HFF-Myc (cell line): ENCODE results near the gene CD7.

Experiments used
- DNase-seq: peaks from one replicate; pipeline ENCODE4 v3.0.0-alpha.2; 2011; ENCODE audit warnings: low read depth; ENCODE audit errors: extremely low read depth
- H3K4me3 ChIP-seq: replicated peaks from 2 replicates; pipeline ENCODE4 v1.5.1; 2011; ENCODE audit warnings: low read depth, mild to moderate bottlenecking, control low read depth, low read length
- TF ChIP-seq, protein P1 (sequence below): IDR thresholded peaks from 2 replicates; pipeline ENCODE4 v1.5.1; 2012; ENCODE audit warnings: mild to moderate bottlenecking, low read depth, low read length, control low read depth; ENCODE audit errors: missing control alignments

Gene CD7

DNA sequence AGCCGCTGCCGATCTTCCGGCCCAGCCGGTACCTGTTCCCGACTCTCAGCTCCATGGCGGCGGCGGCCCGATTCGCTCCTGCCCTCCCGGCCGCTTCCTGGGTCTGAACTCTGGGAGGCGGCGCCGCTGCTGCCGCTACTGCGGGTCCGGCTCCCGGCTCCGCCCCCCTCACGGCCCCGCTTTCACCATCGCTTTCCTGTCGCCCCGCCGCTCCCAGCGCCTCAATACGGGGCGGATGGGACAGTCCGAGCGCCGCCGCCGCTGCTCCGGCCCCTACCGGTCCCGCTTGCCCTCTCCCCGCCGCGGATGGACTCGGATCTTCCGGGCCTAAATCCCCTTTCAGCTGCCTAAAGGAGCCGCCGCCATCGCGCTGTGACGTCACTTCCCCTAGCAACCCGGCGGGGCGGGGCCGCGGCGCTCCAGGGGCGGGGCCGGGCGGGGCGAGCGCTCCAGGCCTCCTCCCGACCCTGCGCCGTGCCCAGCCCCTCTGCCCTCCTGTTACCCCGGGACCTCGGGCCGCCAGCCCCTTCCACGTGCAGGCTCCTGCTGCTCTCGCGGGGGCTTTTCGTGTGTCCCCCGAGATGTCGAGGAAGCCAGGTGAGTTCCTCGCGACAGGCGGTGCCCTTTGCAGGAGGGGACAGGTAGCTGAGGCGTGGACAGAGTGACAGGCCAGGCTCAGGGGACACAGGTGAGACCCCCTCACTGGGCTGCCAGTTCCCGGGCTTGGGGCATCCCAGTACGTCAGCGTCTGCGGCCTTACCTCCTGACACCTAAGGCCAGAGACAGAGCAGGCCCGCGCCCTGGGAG is 43.9 kb downstream of the CD7 start, which contains the start of gene CSNK1D:
CSNK1D (minus strand) TSS at position 374 of the 807 bp plus-strand sequence; CDS start at position 55, 319 bp downstream.
- no peak for DNase-seq
- TF ChIP-seq, protein P1, sequence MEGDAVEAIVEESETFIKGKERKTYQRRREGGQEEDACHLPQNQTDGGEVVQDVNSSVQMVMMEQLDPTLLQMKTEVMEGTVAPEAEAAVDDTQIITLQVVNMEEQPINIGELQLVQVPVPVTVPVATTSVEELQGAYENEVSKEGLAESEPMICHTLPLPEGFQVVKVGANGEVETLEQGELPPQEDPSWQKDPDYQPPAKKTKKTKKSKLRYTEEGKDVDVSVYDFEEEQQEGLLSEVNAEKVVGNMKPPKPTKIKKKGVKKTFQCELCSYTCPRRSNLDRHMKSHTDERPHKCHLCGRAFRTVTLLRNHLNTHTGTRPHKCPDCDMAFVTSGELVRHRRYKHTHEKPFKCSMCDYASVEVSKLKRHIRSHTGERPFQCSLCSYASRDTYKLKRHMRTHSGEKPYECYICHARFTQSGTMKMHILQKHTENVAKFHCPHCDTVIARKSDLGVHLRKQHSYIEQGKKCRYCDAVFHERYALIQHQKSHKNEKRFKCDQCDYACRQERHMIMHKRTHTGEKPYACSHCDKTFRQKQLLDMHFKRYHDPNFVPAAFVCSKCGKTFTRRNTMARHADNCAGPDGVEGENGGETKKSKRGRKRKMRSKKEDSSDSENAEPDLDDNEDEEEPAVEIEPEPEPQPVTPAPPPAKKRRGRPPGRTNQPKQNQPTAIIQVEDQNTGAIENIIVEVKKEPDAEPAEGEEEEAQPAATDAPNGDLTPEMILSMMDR, result no peak
- H3K4me3 ChIP-seq, result peak within 1 kb of the TSS; percentile 61

GRCh38 chr17:82272495-82273326 is 44.7 kb downstream of the CD7 start:
- TF ChIP-seq, protein P1, result no peak
- H3K4me3 ChIP-seq, result peak overlapping the region; percentile 61
- no peak for DNase-seq

- DNase-seq, result no peak
- TF ChIP-seq, protein P1, result no peak
- no peak overlapping the region for H3K4me3 ChIP-seq
Observed at GRCh38 chr17:82271401-82271800, 46.0 kb downstream of the CD7 start.

GRCh38 chr17:82270651-82271050 is 46.8 kb downstream of the CD7 start:
- no peak for DNase-seq
- TF ChIP-seq, protein P1, result no peak
- H3K4me3 ChIP-seq, result no peak overlapping the region

GRCh38 chr17:82269882-82270500 is 47.4 kb downstream of the CD7 start:
- DNase-seq, result no peak
- H3K4me3 ChIP-seq, result no peak overlapping the region
- TF ChIP-seq, protein P1, result no peak

- H3K4me3 ChIP-seq, result no peak overlapping the region
- no peak for DNase-seq
- TF ChIP-seq, protein P1, result no peak
Observed at GRCh38 chr17:82269138-82269881, 48.1 kb downstream of the CD7 start.
